Activated CD4-positive, CD25-positive, alpha-beta regulatory T cell (primary cell): ENCODE measurements around the gene ANKS1B.
"Not testable (repeated sequence)": the region's sequence is repeated elsewhere in the genome, so short reads cannot be mapped to it uniquely, and the experiment has no call there.

Experiments
- DNase-seq, 4 experiments: peaks; one replicate each; lab custom pipeline; 2025; lab: John Stamatoyannopoulos, UW

The ANKS1B gene

GRCh38 chr12:98763656-98764055, 1221.1 kb downstream of the ANKS1B start:
- DNase-seq, result no peak

DNA sequence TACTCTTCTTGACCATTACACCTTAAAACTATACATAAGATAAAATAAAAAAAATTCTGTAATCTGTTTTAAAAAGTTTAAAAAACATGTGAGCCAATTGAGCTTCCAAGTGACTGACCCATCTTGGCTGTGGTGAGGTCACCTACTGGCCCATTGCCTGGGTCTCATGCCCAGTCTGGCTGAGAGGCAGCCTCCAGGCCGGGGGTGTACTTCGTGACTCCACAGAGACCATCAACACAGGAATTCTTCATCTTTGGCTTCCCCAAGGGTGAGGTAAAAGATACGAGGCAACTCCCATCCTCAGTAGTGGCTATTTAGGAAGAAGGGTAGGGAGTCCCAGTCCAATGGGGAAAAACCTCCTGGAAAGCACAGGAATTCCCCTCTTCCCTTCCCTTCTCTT, 1226.4 kb downstream of the ANKS1B start:
- DNase-seq, result no peak

DNA sequence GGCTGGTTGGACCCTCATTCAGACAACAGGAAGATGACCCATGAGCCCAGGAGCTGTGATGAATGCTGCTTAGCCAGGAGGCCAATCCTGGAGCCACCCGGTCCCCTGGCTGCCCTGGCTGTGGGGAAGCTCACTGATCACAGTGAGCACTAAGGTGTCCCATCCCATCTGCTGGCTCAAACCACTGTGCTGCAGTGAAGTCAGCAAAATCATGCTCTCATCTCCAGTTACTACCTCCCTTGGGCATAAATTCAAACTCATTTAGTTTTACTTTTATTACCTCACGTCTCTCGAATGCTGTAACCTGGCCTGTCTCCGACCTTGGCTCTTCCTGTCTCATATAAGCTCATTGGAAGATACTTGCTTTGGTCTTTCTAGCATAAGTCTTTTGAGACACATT, 1227.3 kb downstream of the ANKS1B start:
- DNase-seq, result no peak

DNA sequence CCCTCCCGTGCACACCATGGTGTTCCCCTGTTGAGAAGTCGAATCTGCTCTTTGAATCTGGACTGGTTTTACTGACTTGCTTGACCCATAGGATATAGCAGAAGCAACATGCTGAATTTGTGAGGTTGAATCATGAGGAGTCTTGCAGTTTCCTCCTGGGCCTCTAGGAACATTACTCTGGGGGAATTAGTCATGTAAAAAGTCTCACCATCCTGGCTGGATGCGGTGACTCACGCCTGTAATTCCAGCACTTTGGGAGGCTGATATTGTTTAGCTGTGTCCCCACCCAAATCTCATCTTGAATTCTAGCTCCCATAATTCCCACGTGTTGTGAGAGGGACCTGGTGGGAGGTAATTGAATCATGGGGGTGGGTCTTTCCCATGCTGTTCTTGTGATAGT, 1228.9 kb downstream of the ANKS1B start:
- not testable (repeated sequence) for DNase-seq

GRCh38 chr12:98754095-98754494, 1230.6 kb downstream of the ANKS1B start:
- no peak for DNase-seq

GRCh38 chr12:98752726-98753125, 1232.0 kb downstream of the ANKS1B start:
- DNase-seq, result no peak

DNA sequence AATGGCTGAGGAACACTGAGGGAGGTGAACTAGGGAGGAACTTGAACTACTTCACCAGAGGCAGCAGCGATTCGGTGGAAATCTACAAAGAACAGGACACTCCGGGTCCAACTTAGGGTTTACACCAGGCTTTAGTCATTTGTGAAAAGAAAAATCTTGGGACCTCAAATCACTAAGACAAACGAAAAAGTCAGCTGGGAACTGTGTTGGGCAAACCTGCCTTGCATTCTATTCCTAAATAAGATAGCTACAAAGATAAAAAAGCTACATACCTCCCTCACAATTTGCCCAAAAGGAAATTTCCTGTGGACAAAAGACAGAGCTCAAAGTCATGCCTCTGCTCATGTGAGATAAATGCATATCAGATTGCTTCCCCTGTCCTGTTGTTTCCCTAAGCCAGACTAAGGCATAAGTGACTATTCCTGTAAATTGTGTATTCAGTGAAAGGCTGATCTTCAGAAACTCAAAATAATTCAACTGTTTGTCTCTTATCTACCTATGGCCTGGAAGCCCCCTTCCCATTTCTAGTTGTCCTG, 1233.1 kb downstream of the ANKS1B start:
- DNase-seq, result no peak

GRCh38 chr12:98750511-98750910, 1234.2 kb downstream of the ANKS1B start:
- DNase-seq, result no peak

DNA sequence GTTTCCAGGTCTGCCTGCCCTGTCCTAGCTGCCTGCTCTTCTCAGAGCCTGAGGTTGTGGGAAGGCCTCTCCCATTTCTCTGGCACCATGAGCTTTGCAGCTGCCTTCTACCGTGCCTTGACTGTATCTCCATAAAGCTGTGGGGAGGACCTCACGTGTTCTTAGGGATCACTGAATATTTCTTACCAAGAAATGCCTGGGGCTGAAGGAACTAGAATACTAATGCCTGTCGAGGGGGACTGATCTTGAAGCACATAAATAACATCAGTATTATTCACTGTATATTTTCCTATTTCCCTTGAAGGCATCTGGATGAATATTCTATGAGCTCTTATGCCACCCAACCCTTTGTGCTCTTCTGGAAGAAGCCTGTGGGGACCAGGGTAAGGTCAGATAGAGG, 1236.3 kb downstream of the ANKS1B start:
- no peak for DNase-seq

- DNase-seq, result no peak
These were observed 1239.0 kb downstream of the ANKS1B start for GRCh38 chr12:98745578-98746391.

DNA sequence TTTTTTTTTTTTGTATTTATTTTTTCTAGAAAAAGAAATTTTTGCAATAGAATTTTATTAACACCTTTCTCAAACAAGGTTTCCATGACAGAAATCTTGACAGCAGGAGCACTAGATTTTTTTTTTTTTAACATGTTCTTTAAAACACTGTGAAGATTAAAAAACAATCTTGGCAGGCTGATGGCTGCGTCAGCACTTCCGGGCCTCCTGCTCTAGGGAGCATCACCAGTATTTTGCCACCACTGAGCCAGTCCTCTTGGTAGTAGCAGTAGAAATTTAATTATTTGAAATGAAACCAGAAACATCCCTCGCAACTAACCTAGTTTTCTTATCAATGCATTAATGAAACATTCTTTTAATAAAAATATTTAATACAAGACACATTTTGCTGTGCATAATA, 1240.1 kb downstream of the ANKS1B start:
- DNase-seq, result no peak

DNA sequence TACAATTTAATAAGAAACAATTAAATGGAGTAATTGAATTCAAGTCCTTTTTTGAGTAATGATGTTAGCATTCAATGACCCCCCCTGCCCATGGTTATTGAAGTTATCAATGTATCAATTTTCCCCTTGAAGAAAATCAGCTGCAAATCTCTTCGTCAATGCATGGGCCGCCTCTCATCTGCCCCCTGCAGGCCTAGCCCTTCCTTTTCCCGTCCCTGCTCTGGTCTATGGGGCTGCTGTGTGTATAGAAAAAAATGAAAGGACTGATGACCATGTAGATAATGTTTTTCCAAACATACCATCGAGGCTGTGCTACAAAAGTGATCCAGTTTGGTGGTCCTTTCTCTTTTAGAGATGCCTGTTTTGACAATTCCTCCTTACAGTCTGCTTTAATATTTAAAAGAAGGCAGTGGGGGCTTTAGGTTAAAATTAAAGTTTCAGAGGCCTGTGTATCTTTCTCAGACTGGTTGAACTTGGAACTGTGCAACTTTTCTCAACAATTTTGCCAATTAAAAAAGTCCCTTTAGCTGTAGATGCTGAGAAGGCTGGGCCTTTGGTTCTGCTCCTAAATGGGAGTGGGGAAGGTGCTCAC, 1241.3 kb downstream of the ANKS1B start:
- DNase-seq, result peak in 1 of 4 experiments; percentile 6

DNA sequence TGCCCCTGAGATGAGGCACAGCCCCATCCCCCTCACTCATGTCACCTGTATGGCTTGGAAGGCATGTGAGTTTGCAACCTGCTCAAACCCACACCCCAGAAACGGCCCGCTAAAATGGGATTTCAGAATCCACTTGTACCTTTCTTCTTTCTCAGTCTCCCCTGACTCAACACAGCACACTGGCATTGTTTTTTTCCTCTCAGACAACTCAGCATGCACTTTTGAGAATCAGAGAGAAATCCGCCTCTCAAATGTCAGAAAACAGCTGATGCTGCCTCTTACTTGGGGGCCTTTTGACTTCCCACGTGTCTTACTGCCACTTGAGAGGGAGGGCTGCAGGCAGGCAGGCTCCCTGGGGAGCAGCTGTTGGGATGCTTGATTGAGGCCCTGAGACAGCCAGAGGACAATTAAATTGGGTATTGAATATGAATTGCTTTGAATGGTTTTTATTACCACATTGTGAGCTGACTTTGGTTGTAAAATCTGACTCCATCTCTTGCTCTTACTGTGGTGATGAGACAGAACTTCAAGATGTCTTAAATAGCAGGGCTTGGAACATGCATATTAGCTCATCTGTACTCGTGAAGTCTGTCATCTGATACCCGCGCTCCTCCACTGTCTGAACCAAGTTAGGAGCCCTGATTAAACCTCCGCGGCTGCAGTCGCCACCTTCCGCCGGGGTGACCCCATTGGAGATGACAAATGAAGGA, 1243.0 kb downstream of the ANKS1B start:
- DNase-seq, result no peak

DNA sequence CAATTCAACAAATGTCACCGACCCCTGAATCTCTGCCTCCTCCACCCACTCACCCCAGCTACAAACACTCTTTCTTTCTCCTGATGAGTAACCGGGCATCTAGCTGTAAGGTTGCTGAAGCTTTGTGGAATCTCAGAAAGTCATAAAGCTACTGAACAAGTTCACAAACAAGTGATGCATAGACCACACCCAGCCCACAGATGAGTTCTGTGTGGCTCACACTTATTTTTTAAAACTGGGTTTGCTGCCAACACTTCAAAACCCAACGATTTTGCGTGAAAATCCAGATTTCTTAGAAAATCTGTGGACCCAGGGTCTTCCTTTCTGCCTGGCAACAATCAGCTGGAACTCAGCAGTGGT, 1243.6 kb downstream of the ANKS1B start:
- no peak for DNase-seq

GRCh38 chr12:98740751-98741150, 1244.0 kb downstream of the ANKS1B start:
- DNase-seq, result no peak

GRCh38 chr12:98738539-98738938, 1246.2 kb downstream of the ANKS1B start:
- no peak for DNase-seq

GRCh38 chr12:98738002-98738401, 1246.7 kb downstream of the ANKS1B start:
- no peak for DNase-seq

GRCh38 chr12:98737322-98737712, 1247.4 kb downstream of the ANKS1B start:
- DNase-seq, result no peak

DNA sequence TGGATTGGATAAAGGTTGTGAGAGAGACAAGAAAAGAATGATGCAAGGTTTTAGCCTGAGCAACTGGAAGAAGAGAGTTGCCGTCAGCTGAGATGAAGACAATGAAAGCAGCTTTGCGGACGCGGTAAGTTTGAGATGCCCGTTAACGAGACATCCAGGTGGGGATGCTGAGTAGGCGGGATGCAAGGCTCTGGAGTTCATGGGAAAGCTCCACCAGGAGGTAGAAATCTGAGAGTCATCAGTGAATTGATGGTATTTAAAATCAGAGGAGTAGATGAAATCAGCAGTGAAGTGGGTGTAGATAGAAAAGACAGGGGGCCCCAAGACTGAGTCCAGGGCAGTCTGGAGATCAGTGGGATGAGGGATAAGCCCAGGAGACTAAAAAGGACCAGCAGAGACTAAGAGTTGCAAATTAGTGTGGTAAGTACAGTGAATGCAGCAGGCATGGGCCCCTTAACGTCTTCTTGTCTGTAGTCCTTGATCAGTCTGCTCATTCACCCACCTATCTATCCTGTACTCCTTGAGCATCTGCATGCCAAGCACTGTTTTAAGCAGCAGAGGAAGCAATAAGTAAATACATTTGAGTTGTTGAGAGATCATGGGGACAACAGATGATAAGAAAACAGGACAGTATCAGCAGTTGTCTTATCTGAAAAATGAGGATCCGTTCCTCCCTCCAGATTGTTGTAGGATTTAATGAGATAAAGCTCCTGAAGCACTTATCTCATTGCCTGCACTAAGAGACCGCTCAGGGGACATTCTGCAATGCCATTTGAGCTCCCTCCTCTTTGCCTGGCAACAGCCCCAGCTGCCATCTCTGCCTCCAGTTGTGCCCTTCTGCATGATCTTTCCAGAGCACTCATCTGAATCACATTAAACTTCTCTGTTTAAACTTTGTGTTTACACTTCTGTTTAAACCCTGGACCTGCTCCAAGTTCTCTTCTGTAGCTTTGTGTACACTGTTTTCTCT, 1248.1 kb downstream of the ANKS1B start:
- no peak for DNase-seq

- no peak for DNase-seq
These were observed 1248.9 kb downstream of the ANKS1B start for GRCh38 chr12:98735821-98736220.

GRCh38 chr12:98733667-98734350, 1250.9 kb downstream of the ANKS1B start:
- DNase-seq, result no peak
